Fibroblast of mammary gland (primary cell): ENCODE measurements around the gene PGAM1.
"Not testable (repeated sequence)": the region's sequence is repeated elsewhere in the genome, so short reads cannot be mapped to it uniquely, and the experiment has no call there.

Experiments used
- DNase-seq: peaks from one replicate; pipeline ENCODE4 v3.0.0-alpha.2; 2010; ENCODE audit warnings: low read depth
- H3K4me3 ChIP-seq: 2 replicates; pipeline ENCODE4 v1.5.1; 2011; ENCODE audit warnings: low read depth, mild to moderate bottlenecking, low read length, moderate library complexity; ENCODE audit not compliant: control insufficient read depth
- TF ChIP-seq, protein P1 (sequence below): conservative IDR thresholded peaks from 2 replicates; pipeline ENCODE4 v1.5.1; 2011; ENCODE audit warnings: low read depth, low read length, inconsistent platforms; ENCODE audit not compliant: control insufficient read depth, insufficient read depth

The PGAM1 gene

DNA sequence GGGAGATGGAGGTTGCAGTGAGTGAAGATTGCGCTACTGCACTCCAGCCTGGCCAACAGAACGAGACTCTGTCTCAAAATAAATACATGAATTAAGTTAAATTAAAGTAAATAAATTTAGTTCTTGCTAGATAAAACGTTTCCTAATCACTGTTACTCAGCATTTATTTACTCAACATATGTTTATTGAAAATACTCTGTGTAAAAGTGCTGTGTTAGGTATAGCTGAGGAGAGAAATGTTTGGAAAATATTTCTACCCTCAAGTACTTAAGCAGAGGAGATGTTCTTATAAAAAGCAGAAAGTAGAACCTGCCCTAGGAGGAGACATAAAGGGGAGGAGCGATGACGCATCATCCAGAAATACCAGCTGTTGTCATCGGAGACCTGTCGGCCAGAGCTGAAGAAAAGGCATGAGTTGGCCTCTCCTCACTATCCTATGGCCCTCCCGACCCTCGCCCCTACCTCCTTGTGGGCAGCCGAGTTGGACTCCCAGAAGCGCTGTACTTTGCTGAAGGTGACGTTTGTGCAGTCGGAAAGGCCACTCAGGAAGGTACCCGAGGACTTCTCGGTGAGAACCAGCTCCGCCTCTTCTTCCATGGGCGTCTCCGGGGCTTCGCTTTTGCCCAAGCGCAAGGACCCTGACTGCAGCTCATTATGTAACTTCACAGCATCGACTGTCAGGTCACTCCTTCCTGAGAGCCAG lies 26.0 kb upstream of the PGAM1 start:
- peak overlapping the region; percentile 93 for H3K4me3 ChIP-seq
- DNase-seq = peak; percentile 82
- TF ChIP-seq, protein P1, sequence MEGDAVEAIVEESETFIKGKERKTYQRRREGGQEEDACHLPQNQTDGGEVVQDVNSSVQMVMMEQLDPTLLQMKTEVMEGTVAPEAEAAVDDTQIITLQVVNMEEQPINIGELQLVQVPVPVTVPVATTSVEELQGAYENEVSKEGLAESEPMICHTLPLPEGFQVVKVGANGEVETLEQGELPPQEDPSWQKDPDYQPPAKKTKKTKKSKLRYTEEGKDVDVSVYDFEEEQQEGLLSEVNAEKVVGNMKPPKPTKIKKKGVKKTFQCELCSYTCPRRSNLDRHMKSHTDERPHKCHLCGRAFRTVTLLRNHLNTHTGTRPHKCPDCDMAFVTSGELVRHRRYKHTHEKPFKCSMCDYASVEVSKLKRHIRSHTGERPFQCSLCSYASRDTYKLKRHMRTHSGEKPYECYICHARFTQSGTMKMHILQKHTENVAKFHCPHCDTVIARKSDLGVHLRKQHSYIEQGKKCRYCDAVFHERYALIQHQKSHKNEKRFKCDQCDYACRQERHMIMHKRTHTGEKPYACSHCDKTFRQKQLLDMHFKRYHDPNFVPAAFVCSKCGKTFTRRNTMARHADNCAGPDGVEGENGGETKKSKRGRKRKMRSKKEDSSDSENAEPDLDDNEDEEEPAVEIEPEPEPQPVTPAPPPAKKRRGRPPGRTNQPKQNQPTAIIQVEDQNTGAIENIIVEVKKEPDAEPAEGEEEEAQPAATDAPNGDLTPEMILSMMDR = no peak

DNA sequence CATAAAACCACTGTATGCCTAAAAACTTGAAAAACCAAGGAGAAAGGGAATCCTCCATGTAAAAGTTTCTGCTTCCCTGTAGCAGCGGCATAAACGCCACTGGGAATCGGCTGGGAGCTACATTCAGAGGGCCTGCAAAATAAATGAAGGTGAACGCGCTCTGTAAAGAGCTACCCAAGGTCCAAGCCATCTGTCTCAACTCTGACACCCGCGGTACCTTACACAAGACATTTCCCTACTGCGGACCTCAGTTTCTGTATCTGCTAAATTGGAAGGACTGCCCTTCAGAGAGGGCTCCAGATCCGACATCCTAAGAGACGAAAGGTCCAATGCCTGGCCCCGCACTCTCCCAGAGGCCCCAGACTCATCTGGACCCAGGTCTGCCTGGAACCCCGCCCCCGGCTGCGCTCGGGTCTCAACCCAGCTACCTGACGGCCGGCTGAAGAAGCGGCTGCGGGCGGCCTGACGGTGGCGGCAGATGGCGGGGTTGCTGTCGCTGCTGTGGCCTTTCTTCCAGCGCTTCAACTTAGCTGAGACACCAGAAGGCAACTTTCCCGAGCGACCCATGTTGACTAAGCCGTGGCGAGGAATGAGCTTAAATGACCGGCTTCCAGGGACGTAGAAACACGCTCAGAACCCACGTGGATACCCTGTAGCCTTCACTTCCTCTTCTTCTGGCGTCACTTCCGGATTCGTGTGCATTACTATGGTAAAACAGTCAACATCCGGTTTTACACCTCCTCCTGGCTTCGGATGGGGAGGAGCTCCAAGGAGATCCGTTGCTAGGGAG lies 25.1 kb upstream of the PGAM1 start, which contains the start of gene RRP12:
TSS of gene RRP12 (minus strand) at position 676 of the 790 bp plus-strand sequence. CDS start at position 567, 109 bp downstream.
- TF ChIP-seq, protein P1 = peak; percentile 5
- DNase-seq = peak; percentile 98
- peak within 1 kb of the TSS; percentile 93 for H3K4me3 ChIP-seq

DNA sequence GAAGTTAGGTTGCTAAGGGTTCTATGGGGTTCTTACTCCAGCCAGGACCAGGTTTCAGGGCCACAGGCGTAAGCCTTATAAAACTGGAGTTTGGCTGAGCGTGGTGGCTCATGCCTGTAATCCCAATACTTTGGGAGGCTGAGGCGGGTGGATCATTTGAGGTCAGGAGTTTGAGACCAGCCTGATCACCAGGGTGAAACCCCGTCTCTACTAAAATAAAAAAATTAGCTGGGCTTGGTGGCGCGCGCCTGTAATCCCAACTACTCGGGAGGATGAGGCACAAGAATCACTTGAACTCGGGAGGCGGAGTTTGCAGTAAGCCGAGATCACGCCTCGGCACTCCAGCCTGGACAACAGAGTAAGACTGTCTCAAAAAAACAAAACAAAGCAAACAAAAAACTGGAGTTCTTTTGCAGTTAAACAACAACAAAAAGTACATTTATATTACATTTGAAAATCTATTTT lies 24.5 kb upstream of the PGAM1 start:
- peak overlapping the region; percentile 93 for H3K4me3 ChIP-seq
- TF ChIP-seq, protein P1 = no peak
- DNase-seq = no peak

DNA sequence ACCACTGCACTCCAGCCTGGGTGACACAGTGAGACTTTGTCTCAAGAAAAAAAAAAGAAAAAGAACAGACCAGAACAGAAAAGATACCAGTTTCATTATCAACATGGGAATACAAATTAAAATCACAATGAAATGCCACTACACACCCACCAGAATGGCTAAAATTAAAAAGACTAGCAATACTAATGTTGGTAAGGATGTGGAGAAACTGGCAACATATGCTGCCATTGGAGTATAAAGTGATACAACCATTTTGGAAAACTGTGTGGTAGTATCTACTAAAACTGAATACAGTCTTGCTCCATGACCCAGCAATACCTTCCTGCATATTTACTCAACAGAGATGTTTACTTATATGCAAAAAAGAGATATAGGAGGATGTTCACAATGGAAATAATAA lies 21.9 kb upstream of the PGAM1 start:
- TF ChIP-seq, protein P1 = no peak
- H3K4me3 ChIP-seq = no peak overlapping the region
- DNase-seq = no peak

DNA sequence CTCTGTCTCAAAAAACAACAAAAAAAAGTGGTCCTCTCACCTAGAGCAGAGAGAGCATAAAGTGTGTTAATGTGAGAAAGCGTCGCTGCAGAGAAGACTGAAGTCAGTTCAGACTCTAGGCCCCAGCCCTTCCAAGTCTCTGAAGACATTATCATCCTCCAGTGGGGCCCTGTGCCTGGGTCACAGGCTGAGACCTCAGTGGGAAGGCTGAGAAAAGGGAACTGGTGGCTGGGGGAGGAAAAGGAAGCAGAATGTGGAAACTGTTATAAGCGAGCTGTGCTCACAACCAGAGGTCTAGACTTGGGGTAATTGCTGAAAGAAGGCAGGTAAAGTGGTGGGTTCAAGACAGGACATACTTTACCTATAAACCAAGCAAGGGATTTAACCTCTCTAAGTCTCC lies 19.9 kb upstream of the PGAM1 start:
- TF ChIP-seq, protein P1 = no peak
- DNase-seq = no peak

DNA sequence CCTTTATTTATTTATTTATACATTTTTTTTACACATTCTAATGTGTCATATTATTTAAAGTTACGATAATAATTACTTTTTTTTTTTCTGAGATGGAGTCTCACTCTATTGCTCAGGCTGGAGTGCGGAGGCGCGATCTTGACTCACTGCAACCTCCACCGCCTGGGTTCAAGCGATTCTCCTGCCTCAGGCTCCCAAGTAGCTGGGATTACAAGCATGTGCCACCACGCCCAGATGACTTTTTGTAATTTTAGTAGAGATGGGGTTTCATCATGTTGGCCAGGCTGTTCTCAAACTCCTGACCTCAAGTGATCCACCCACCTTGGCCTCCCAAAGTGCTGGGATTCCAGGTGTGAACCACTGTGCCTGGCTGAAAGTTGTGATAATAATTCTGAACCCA lies 19.5 kb upstream of the PGAM1 start:
- not testable (repeated sequence) for H3K4me3 ChIP-seq, DNase-seq

More for the DNA sequence above, 19.9 kb upstream of the PGAM1 start:
- no peak overlapping the region for H3K4me3 ChIP-seq
